Measurements from ENCODE around the gene RBM15. TPM values are rescaled to one million over a fixed set of nuclear protein-coding genes. Genes with fewer than 3 reads are reported as not detected.

Gene RBM15
- total RNA-seq, 2 donors from 2014 or later, result 60.2 to 97.9 TPM

GRCh38 chr1:110348050-110348449, 8.9 kb downstream of the RBM15 start:
- Mint-ChIP-seq H3K27ac (peak overlapping the region in 1 of 2 donors; percentile 39), H3K27me3 (no peaks in the 10 kb centered on the region), H3K36me3 (peaks cover 46% of the 10 kb centered on the region), H3K9me3 (no peaks in the 10 kb centered on the region), H3K4me3 (peak overlapping the region; percentile 68), H3K4me1 (ENCODE audit: low read depth in 2 of 2) (peaks cover 54 to 73% of the 10 kb centered on the region in 2 donors)
- DNase-seq (ENCODE audit: low spot score), result no peak
- ATAC-seq, result no peak

DNA sequence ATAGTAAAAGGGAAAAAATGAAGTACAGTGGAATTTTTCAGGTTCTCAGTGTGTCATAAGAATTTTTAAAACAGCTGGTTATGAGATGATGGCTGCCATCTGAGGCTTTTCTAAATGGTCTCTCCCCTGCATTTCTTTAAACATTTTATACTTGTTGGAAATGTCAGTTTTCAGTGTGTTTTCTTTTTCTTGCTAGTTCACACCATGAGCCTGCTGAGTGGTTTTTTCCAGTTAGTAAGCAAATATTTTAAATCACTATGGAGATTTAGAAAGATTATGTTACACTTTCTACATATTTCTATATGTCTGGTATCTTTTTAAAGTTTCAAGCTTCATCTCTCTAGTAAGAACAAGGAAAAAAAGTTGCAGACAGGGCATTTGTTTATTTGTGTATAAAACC, 9.6 kb downstream of the RBM15 start:
- ATAC-seq, result no peak
- H3K9me3 Mint-ChIP-seq, result no peaks in the 10 kb centered on the region
- H3K36me3 Mint-ChIP-seq, result peaks cover 38% of the 10 kb centered on the region
- DNase-seq (ENCODE audit: low spot score), result no peak
- H3K27me3 Mint-ChIP-seq, result no peaks in the 10 kb centered on the region
- H3K4me3 Mint-ChIP-seq, result peak overlapping the region; percentile 68
- peaks cover 54 to 72% of the 10 kb centered on the region in 2 donors for H3K4me1 Mint-ChIP-seq (ENCODE audit: low read depth in 2 of 2)
- peak overlapping the region; percentile 14 to 39 for H3K27ac Mint-ChIP-seq

DNA sequence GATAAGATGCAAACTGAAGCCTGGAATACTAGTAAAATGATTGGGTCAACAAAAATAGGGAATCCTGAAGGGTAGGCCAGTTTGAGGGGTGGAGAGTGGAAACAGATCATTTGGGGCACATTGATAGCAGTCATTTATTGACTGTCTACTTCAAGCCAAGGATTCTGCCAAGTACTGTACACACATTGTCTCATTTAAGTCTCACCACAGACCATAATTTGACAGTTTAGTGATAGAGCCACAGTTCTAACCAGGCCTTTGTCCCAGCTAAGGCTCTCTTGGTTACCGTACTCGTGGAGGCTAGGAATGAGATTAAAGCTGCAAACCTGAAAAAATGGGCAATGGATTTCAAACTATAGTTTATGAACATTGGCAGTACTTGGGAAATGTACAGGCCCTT, 11.2 kb downstream of the RBM15 start:
- H3K9me3 Mint-ChIP-seq, result no peaks in the 10 kb centered on the region
- peaks cover 51 to 68% of the 10 kb centered on the region in 2 donors for H3K4me1 Mint-ChIP-seq (ENCODE audit: low read depth in 2 of 2)
- H3K4me3 Mint-ChIP-seq, result peak overlapping the region; percentile 27
- no peaks in the 10 kb centered on the region for H3K27me3 Mint-ChIP-seq
- ATAC-seq, result peak in 1 of 2 donors; percentile 44
- DNase-seq (ENCODE audit: low spot score), result no peak
- no peak overlapping the region for H3K27ac Mint-ChIP-seq
- peaks cover 30% of the 10 kb centered on the region for H3K36me3 Mint-ChIP-seq

GRCh38 chr1:110355321-110355720, 16.1 kb downstream of the RBM15 start:
- H3K27me3 Mint-ChIP-seq, result no peaks in the 10 kb centered on the region
- H3K36me3 Mint-ChIP-seq, result peaks cover 11% of the 10 kb centered on the region
- no peak overlapping the region for H3K4me3 Mint-ChIP-seq
- H3K4me1 Mint-ChIP-seq (ENCODE audit: low read depth in 2 of 2), result peaks cover 18 to 25% of the 10 kb centered on the region in 2 donors
- ATAC-seq (no peak), DNase-seq (ENCODE audit: low spot score) (no peak)
- no peak overlapping the region for H3K27ac Mint-ChIP-seq
- no peaks in the 10 kb centered on the region for H3K9me3 Mint-ChIP-seq

- DNase-seq (ENCODE audit: low spot score) (no peak), ATAC-seq (no peak)
- Mint-ChIP-seq H3K4me1 (ENCODE audit: low read depth in 2 of 2) (peaks cover 15 to 16% of the 10 kb centered on the region in 2 donors), H3K4me3 (no peak overlapping the region), H3K9me3 (no peaks in the 10 kb centered on the region), H3K27ac (no peak overlapping the region), H3K27me3 (no peaks in the 10 kb centered on the region), H3K36me3 (peaks cover 11% of the 10 kb centered on the region)
These were observed 17.2 kb downstream of the RBM15 start for GRCh38 chr1:110356379-110356778.

- Mint-ChIP-seq H3K36me3 (peaks cover 16% of the 10 kb centered on the region), H3K27ac (no peak overlapping the region), H3K27me3 (no peaks in the 10 kb centered on the region), H3K9me3 (no peaks in the 10 kb centered on the region), H3K4me1 (ENCODE audit: low read depth in 2 of 2) (peaks cover 0 to 8% of the 10 kb centered on the region in 2 donors), H3K4me3 (no peak overlapping the region)
- DNase-seq (ENCODE audit: low spot score), result no peak
- ATAC-seq, result no peak
These were observed 21.3 kb downstream of the RBM15 start for GRCh38 chr1:110360431-110360830.

DNA sequence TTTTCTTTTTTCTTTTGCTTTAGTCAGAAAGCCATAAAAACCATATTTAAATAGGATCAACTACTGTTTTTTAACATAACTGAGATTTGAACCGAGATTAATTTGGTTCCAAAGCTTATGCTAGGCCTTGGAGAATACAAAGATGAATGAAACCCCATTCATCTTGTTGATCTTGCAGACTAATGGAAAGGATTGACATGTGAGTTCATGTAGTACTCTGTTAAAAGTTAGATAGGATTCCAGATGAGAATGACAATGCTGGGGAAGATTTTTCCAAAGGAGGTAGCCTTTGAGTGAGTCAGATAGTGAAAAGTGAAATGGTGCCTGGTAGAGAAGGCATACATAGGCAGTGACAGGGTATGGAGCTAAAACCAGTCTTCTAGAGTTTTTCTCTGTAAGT, 22.7 kb downstream of the RBM15 start:
- H3K4me1 Mint-ChIP-seq (ENCODE audit: low read depth in 2 of 2), result peaks cover 0 to 8% of the 10 kb centered on the region in 2 donors
- no peak for ATAC-seq

GRCh38 chr1:110364221-110364620, 25.0 kb downstream of the RBM15 start:
- Mint-ChIP-seq H3K9me3 (no peaks in the 10 kb centered on the region), H3K27me3 (no peaks in the 10 kb centered on the region), H3K36me3 (peaks cover 5% of the 10 kb centered on the region), H3K4me3 (no peak overlapping the region), H3K4me1 (ENCODE audit: low read depth in 2 of 2) (peaks cover 0 to 8% of the 10 kb centered on the region in 2 donors), H3K27ac (no peak overlapping the region)
- DNase-seq (ENCODE audit: low spot score) (no peak), ATAC-seq (no peak)

More for the DNA sequence above, 22.7 kb downstream of the RBM15 start:
- H3K36me3 Mint-ChIP-seq, result peaks cover 5% of the 10 kb centered on the region
- no peak for DNase-seq (ENCODE audit: low spot score)
- H3K27me3 Mint-ChIP-seq, result no peaks in the 10 kb centered on the region
- no peaks in the 10 kb centered on the region for H3K9me3 Mint-ChIP-seq
- no peak overlapping the region for H3K27ac Mint-ChIP-seq
- no peak overlapping the region for H3K4me3 Mint-ChIP-seq

DNA sequence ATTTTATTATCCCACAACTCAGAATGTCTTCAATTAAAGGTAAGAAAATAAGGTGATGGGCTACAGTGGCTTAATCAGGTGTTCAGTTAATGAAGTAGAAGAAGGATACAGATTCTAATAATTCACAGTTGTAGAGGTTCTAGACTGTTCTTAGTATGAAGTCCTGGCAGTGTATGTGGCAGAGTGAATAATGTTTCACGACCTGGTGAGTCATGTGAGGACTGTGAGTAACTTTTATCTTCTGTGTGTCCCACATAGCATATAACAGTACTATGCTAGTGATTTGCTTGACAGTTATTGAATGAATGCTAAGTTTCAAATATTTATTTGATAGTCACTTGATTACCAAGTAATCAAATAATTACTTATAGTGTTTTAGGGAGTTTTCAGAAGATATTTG, 31.6 kb downstream of the RBM15 start:
- Mint-ChIP-seq H3K9me3 (no peaks in the 10 kb centered on the region), H3K27me3 (no peaks in the 10 kb centered on the region), H3K36me3 (no peaks in the 10 kb centered on the region), H3K27ac (peak overlapping the region in 1 of 2 donors; percentile 2), H3K4me1 (ENCODE audit: low read depth in 2 of 2) (peaks cover 11 to 13% of the 10 kb centered on the region in 2 donors), H3K4me3 (no peak overlapping the region)
- ATAC-seq, result peak in 1 of 2 donors; percentile 82
- DNase-seq (ENCODE audit: low spot score), result no peak

DNA sequence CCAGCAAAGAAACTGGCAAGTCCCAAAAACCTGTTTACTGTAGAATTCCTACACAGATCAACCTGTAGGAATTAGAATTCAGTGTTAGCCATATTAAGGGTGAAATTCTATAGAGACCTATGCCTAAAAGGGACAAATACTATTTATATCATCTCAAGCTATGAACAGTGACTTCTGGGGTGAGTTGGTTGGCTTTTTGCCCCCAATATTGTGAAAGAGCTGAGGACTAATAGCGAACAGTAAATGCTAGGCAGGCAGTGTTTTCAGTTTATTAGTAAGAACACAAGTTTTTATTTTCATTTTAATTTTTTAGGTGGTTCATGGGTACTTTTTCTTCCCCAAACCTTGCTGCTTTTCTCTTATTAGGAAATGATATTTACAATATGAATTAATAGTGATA, 36.3 kb downstream of the RBM15 start:
- Mint-ChIP-seq H3K27ac (no peak overlapping the region), H3K9me3 (no peaks in the 10 kb centered on the region), H3K27me3 (no peaks in the 10 kb centered on the region), H3K4me1 (ENCODE audit: low read depth in 2 of 2) (peaks cover 3% of the 10 kb centered on the region in 2 donors), H3K4me3 (no peak overlapping the region), H3K36me3 (peaks cover 13% of the 10 kb centered on the region)
- DNase-seq (ENCODE audit: low spot score) (no peak), ATAC-seq (no peak)

- no peaks in the 10 kb centered on the region for H3K27me3 Mint-ChIP-seq
- DNase-seq (ENCODE audit: low spot score) (no peak), ATAC-seq (no peak)
- H3K36me3 Mint-ChIP-seq, result peaks cover 13% of the 10 kb centered on the region
- no peak overlapping the region for H3K4me3 Mint-ChIP-seq
- H3K4me1 Mint-ChIP-seq (ENCODE audit: low read depth in 2 of 2), result peaks cover 13 to 14% of the 10 kb centered on the region in 2 donors
- H3K27ac Mint-ChIP-seq, result no peak overlapping the region
- H3K9me3 Mint-ChIP-seq, result no peaks in the 10 kb centered on the region
These were observed 41.6 kb downstream of the RBM15 start for GRCh38 chr1:110380672-110381283.

DNA sequence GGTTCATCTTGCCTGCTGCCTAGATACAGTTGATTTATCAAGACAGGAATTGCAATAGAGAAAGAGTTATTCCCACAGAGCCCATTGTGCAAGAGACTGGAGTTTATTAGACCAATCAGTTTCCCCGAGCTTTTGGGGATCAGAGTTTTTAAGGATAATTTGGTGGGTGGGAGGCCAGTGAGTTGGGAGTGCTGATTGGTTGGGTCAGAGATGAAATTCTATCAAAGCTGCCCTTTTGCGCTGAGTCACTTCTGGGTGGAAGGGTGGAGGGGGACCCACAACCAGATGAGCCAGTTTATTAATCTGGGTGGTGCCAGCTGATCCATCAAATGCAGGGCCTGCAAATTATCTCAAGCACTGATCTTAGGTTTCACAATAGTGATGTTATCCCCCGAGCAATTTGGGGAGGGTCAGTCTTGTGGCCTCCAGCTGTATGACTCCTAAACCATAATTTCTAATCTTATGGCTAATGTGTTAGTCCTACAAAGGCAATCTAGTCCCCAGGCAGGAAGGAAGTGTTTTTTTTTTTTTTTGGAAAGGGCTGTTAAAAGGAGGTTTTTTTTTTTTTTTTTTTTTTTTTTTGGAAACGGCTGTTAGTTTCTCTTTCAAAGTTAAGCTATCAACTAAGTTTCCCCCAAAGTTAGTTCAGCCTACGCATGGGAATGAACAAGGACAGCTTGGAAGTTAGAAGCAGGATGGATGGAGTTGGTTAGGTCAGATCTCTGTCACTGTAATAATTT, 44.2 kb downstream of the RBM15 start:
- Mint-ChIP-seq H3K9me3 (no peaks in the 10 kb centered on the region), H3K4me1 (ENCODE audit: low read depth in 2 of 2) (peaks cover 14 to 19% of the 10 kb centered on the region in 2 donors), H3K36me3 (peaks cover 13% of the 10 kb centered on the region), H3K27me3 (no peaks in the 10 kb centered on the region), H3K27ac (peak overlapping the region; percentile 69 to 87), H3K4me3 (peak overlapping the region; percentile 59)
- ATAC-seq, result peak; percentile 48 to 50
- DNase-seq (ENCODE audit: low spot score), result no peak

GRCh38 chr1:110384581-110385321, 45.6 kb downstream of the RBM15 start:
- ATAC-seq (no peak), DNase-seq (ENCODE audit: low spot score) (no peak)
- Mint-ChIP-seq H3K27me3 (no peaks in the 10 kb centered on the region), H3K4me1 (ENCODE audit: low read depth in 2 of 2) (peaks cover 14 to 19% of the 10 kb centered on the region in 2 donors), H3K36me3 (peaks cover 7% of the 10 kb centered on the region), H3K27ac (peak overlapping the region; percentile 69 to 87), H3K4me3 (no peak overlapping the region), H3K9me3 (no peaks in the 10 kb centered on the region)

DNA sequence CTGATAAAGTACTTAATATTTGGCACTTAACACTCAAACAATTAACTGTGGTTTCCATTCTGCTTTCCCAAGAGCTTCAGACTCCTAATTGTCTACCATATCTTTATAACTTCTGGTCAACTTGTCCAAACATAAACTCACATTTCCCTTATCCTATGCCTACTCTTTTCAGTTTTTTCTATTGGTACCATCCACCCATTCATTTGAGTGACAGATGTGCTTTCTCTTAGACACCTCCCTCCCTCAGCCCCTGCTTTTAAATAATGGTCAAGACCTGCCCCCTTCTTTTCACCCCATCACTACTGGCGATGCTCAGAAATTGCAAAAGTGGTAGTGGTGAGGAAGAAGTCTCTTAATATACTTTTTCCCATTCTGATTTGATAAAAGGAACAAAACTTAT, 46.2 kb downstream of the RBM15 start:
- Mint-ChIP-seq H3K27ac (peak overlapping the region in 1 of 2 donors; percentile 8), H3K27me3 (no peaks in the 10 kb centered on the region), H3K9me3 (no peaks in the 10 kb centered on the region), H3K36me3 (peaks cover 7% of the 10 kb centered on the region), H3K4me1 (ENCODE audit: low read depth in 2 of 2) (peaks cover 14 to 19% of the 10 kb centered on the region in 2 donors), H3K4me3 (no peak overlapping the region)
- ATAC-seq (no peak), DNase-seq (ENCODE audit: low spot score) (no peak)
